Measurements from ENCODE around the gene UBE3C.

Gene UBE3C

GRCh38 chr7:157299317-157299612 lies 160.5 kb downstream of the UBE3C start:
- no peak for DNase-seq

- no peak for DNase-seq
Measured at GRCh38 chr7:157299613-157300368, 161.1 kb downstream of the UBE3C start.

- DNase-seq: no peak
Measured at GRCh38 chr7:157300369-157300825, 161.7 kb downstream of the UBE3C start.

GRCh38 chr7:157301610-157302120 lies 162.9 kb downstream of the UBE3C start:
- no peak for DNase-seq

- DNase-seq: no peak
Measured at GRCh38 chr7:157306846-157307838, 168.4 kb downstream of the UBE3C start.

GRCh38 chr7:157309988-157310668 lies 171.4 kb downstream of the UBE3C start:
- DNase-seq: no peak

GRCh38 chr7:157310676-157311185 lies 172.0 kb downstream of the UBE3C start:
- DNase-seq: no peak

- DNase-seq: peak; percentile 53
Measured at GRCh38 chr7:157312941-157313340, 174.2 kb downstream of the UBE3C start.

- DNase-seq: no peak
Measured at GRCh38 chr7:157313645-157314044, 174.9 kb downstream of the UBE3C start.

- peak; percentile 64 for DNase-seq
Measured at GRCh38 chr7:157318015-157318706, 179.4 kb downstream of the UBE3C start.

Measured in GDM1 (cell line).